HepG2 (cell line): ENCODE measurements around the gene GNG3. TPM values are rescaled to one million over a fixed set of nuclear protein-coding genes. Genes with fewer than 3 reads are reported as not detected.

Experiments
- ARID2 ChIP-seq: sonication (generic); formaldehyde crosslinking; IDR thresholded peaks from 2 replicates; pipeline ENCODE4 v1.8.1; 2022; ENCODE audit warnings: mild to moderate bottlenecking, missing genetic modification reagents, borderline replicate concordance
- CEBPB ChIP-seq: IDR thresholded peaks from 2 replicates; pipeline ENCODE4 v1.6.1; 2011; ENCODE audit warnings: low read depth, low read length, improper control_type of control experiment, borderline replicate concordance
- KLF9 ChIP-seq: IDR thresholded peaks from 2 replicates; pipeline ENCODE4 v1.6.1; 2016; ENCODE audit warnings: low read depth
- MAF1 ChIP-seq: sonication (generic); formaldehyde crosslinking; IDR thresholded peaks from 2 replicates; pipeline ENCODE4 v1.5.0; 2020; ENCODE audit warnings: missing genetic modification reagents, borderline replicate concordance
- MAFF ChIP-seq: IDR thresholded peaks from 2 replicates; pipeline ENCODE4 v1.6.1; 2011; ENCODE audit warnings: low read depth, low read length, improper control_type of control experiment
- MEF2D ChIP-seq: sonication (generic); formaldehyde crosslinking; IDR thresholded peaks from 2 replicates; pipeline ENCODE4 v1.5.1; 2020; ENCODE audit warnings: mild to moderate bottlenecking, missing genetic modification reagents
- MIER2 ChIP-seq: IDR thresholded peaks from 2 replicates; pipeline ENCODE4 v1.6.1; 2016; ENCODE audit warnings: missing biosample characterization, missing genetic modification reagents
- PLRG1 ChIP-seq: fragments of 450-650 bp; conservative IDR thresholded peaks from 2 replicates; pipeline ENCODE4 v1.6.1; 2016
- RCOR2 ChIP-seq: IDR thresholded peaks from 2 replicates; pipeline ENCODE4 v1.6.1; 2016; ENCODE audit warnings: missing biosample characterization, missing genetic modification reagents
- RFXAP ChIP-seq: sonication (generic); formaldehyde crosslinking; IDR thresholded peaks from 2 replicates; pipeline ENCODE4 v1.4.0; 2020; ENCODE audit warnings: missing genetic modification reagents, borderline replicate concordance
- SP4 ChIP-seq: sonication (generic); formaldehyde crosslinking; IDR thresholded peaks from 2 replicates; pipeline ENCODE4 v1.8.1; 2023; ENCODE audit warnings: mild to moderate bottlenecking, missing genetic modification reagents
- SSRP1 ChIP-seq: IDR thresholded peaks from 2 replicates; pipeline ENCODE4 v1.6.1; 2016; ENCODE audit warnings: control low read depth
- TOPORS ChIP-seq: sonication (generic); formaldehyde crosslinking; IDR thresholded peaks from 2 replicates; pipeline ENCODE4 v1.8.0; 2023; ENCODE audit warnings: mild to moderate bottlenecking, missing genetic modification reagents
- ZNF235 ChIP-seq: sonication (generic); formaldehyde crosslinking; IDR thresholded peaks from 2 replicates; pipeline ENCODE4 v1.8.1; 2023; ENCODE audit warnings: mild to moderate bottlenecking, missing genetic modification reagents, borderline replicate concordance
- ZNF331 ChIP-seq: sonication (generic); formaldehyde crosslinking; IDR thresholded peaks from 2 replicates; pipeline ENCODE4 v1.4.0; 2020; ENCODE audit warnings: missing genetic modification reagents
- ZNF563 ChIP-seq: sonication (generic); formaldehyde crosslinking; IDR thresholded peaks from 2 replicates; pipeline ENCODE4 v1.8.0; 2022; ENCODE audit warnings: mild to moderate bottlenecking, moderate library complexity, missing genetic modification reagents
- ZNF777 ChIP-seq: sonication (generic); formaldehyde crosslinking; IDR thresholded peaks from 2 replicates; pipeline ENCODE4 v1.4.0; 2020; ENCODE audit warnings: missing genetic modification reagents
- polyA plus RNA-seq, 8 experiments: library from polyadenylated mRNA; depleted of rRNA in 3 of 8; stranded (reverse) in 7 of 8; unstranded in 1 of 8; fragments of >200 nt; fragmentation: Illumina TruSeq in 4 of 8; extraction: Trizol in 4 of 8; gene quantifications; 2 replicates each; pipeline versions ENCODE4 v1.2.1 to v1.2.3, GENCODE V29; 2011 to 2016; ENCODE audit warnings: low read depth in 4 of 8, missing spikeins in 1 of 8, mixed read lengths in 1 of 8; ENCODE audit not compliant: insufficient read depth in 1 of 8
- total RNA-seq, 5 experiments: library from RNA; depleted of rRNA; stranded (reverse); fragments of >200 nt; fragmentation: Illumina TruSeq; extraction: Trizol; gene quantifications; 2 replicates each; pipeline ENCODE4 v1.2.3, GENCODE V29; 2016; ENCODE audit warnings: low read depth in 1 of 5
- TF ChIP-seq, protein P1 (sequence below): fragments of 450-650 bp; IDR thresholded peaks from 2 replicates; pipeline ENCODE4 v1.6.1; 2017; ENCODE audit warnings: mild to moderate bottlenecking
- TF ChIP-seq, protein P2 (sequence below): sonication (generic); formaldehyde crosslinking; IDR thresholded peaks from 2 replicates; pipeline ENCODE4 v1.4.0; 2020; ENCODE audit warnings: missing genetic modification reagents, mild to moderate bottlenecking, borderline replicate concordance
- TF ChIP-seq, protein P3 (sequence below): sonication (generic); formaldehyde crosslinking; IDR thresholded peaks from 2 replicates; pipeline ENCODE4 v1.5.1; 2020; ENCODE audit warnings: missing genetic modification reagents, mild to moderate bottlenecking, borderline replicate concordance
- TF ChIP-seq, protein P4 (sequence below): sonication (generic); formaldehyde crosslinking; IDR thresholded peaks from 2 replicates; pipeline ENCODE4 v1.4.0; 2020; ENCODE audit warnings: missing genetic modification reagents; ENCODE audit errors: not compliant biosample characterization
- TF ChIP-seq, protein P5 (sequence below): sonication (generic); formaldehyde crosslinking; IDR thresholded peaks from 2 replicates; pipeline ENCODE4 v1.4.0; 2020; ENCODE audit warnings: missing genetic modification reagents

The GNG3 gene
- total and polyA plus RNA-seq, 2 of the 13 experiments (the other 11 are each of a cell fraction or from before 2014, with no cell fraction given) = not detected

DNA sequence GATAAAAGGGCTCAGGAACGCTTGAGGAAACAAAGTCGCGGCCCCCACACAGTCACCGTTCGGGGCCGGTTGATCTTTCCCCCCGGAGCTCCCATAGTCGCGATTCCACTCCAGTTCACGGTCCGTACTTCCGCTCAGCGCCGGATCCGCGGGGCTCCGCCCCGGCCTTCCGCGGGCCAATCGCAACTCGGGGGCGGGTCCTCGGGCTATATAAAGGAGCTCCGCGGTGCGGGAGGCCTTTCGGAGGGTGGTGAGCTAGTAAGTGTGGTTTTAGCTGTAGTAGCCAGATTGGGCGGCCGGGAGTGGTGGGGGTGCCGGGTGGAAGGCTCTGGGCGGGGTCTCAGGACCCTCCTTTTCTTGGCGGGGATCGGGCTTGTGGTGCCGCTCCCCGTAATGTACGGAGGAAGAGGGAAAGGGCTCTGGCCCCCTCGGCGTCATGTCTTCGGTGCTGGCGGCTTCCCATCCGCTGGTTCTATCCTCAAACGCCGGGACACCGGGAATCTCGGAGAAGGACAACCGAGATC, 42.3 kb upstream of the GNG3 start, which contains the start of the genes C11orf98 and CSKMT (continued):
- TF ChIP-seq, protein P1, sequence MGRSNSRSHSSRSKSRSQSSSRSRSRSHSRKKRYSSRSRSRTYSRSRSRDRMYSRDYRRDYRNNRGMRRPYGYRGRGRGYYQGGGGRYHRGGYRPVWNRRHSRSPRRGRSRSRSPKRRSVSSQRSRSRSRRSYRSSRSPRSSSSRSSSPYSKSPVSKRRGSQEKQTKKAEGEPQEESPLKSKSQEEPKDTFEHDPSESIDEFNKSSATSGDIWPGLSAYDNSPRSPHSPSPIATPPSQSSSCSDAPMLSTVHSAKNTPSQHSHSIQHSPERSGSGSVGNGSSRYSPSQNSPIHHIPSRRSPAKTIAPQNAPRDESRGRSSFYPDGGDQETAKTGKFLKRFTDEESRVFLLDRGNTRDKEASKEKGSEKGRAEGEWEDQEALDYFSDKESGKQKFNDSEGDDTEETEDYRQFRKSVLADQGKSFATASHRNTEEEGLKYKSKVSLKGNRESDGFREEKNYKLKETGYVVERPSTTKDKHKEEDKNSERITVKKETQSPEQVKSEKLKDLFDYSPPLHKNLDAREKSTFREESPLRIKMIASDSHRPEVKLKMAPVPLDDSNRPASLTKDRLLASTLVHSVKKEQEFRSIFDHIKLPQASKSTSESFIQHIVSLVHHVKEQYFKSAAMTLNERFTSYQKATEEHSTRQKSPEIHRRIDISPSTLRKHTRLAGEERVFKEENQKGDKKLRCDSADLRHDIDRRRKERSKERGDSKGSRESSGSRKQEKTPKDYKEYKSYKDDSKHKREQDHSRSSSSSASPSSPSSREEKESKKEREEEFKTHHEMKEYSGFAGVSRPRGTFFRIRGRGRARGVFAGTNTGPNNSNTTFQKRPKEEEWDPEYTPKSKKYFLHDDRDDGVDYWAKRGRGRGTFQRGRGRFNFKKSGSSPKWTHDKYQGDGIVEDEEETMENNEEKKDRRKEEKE = no peak
- TF ChIP-seq TOPORS (CRISPR knock-in tag) (peak; percentile 74; the same call in 1 of the 2 replicates), ZNF777 (CRISPR knock-in tag) (no peak), MAFF (no peak), MEF2D (CRISPR knock-in tag) (no peak), MAF1 (no peak; the same call in 1 of the 2 replicates), ZNF563 (CRISPR knock-in tag) (peak; percentile 49; the same call in 1 of the 2 replicates), MIER2 (CRISPR knock-in tag) (0 out of 2 replicates have a peak, but pooled peaks have one; percentile 8), CEBPB (no peak), SP4 (CRISPR knock-in tag) (peak; percentile 95), ARID2 (CRISPR knock-in tag) (no peak), ZNF331 (CRISPR knock-in tag) (peak; percentile 73; the same call in 1 of the 2 replicates), ZNF235 (CRISPR knock-in tag) (peak; percentile 84; the same call in 1 of the 2 replicates), PLRG1 (no peak), SSRP1 (CRISPR knock-in tag) (no peak), RFXAP (CRISPR knock-in tag) (peak; percentile 55; the same call in 1 of the 2 replicates), RCOR2 (CRISPR knock-in tag) (no peak), KLF9 (CRISPR knock-in tag) (peak; percentile 80)
- TF ChIP-seq, protein P2, sequence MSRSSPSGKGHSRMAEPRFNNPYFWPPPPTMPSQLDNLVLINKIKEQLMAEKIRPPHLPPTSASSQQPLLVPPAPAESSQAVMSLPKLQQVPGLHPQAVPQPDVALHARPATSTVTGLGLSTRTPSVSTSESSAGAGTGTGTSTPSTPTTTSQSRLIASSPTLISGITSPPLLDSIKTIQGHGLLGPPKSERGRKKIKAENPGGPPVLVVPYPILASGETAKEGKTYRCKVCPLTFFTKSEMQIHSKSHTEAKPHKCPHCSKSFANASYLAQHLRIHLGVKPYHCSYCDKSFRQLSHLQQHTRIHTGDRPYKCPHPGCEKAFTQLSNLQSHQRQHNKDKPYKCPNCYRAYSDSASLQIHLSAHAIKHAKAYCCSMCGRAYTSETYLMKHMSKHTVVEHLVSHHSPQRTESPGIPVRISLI (CRISPR knock-in tag) = peak; percentile 18; the same call in 1 of the 2 replicates
- TF ChIP-seq, protein P3, sequence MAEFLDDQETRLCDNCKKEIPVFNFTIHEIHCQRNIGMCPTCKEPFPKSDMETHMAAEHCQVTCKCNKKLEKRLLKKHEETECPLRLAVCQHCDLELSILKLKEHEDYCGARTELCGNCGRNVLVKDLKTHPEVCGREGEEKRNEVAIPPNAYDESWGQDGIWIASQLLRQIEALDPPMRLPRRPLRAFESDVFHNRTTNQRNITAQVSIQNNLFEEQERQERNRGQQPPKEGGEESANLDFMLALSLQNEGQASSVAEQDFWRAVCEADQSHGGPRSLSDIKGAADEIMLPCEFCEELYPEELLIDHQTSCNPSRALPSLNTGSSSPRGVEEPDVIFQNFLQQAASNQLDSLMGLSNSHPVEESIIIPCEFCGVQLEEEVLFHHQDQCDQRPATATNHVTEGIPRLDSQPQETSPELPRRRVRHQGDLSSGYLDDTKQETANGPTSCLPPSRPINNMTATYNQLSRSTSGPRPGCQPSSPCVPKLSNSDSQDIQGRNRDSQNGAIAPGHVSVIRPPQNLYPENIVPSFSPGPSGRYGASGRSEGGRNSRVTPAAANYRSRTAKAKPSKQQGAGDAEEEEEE (CRISPR knock-in tag) = no peak
- TF ChIP-seq, protein P4, sequence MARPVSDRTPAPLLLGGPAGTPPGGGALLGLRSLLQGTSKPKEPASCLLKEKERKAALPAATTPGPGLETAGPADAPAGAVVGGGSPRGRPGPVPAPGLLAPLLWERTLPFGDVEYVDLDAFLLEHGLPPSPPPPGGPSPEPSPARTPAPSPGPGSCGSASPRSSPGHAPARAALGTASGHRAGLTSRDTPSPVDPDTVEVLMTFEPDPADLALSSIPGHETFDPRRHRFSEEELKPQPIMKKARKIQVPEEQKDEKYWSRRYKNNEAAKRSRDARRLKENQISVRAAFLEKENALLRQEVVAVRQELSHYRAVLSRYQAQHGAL = no peak
- TF ChIP-seq, protein P5, sequence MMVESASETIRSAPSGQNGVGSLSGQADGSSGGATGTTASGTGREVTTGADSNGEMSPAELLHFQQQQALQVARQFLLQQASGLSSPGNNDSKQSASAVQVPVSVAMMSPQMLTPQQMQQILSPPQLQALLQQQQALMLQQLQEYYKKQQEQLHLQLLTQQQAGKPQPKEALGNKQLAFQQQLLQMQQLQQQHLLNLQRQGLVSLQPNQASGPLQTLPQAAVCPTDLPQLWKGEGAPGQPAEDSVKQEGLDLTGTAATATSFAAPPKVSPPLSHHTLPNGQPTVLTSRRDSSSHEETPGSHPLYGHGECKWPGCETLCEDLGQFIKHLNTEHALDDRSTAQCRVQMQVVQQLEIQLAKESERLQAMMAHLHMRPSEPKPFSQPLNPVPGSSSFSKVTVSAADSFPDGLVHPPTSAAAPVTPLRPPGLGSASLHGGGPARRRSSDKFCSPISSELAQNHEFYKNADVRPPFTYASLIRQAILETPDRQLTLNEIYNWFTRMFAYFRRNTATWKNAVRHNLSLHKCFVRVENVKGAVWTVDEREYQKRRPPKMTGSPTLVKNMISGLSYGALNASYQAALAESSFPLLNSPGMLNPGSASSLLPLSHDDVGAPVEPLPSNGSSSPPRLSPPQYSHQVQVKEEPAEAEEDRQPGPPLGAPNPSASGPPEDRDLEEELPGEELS (CRISPR knock-in tag) = no peak; the same call in 1 of the 2 replicates
